Ishikawa (cell line): Measurements from ENCODE around the gene PBX1.

Experiments
- CEBPB ChIP-seq: IDR thresholded peaks from 2 replicates; pipeline ENCODE4 v1.6.1; 2012
- REST ChIP-seq: IDR thresholded peaks from 2 replicates; pipeline ENCODE4 v1.6.1; 2012; ENCODE audit warnings: low read depth, mild to moderate bottlenecking

- TF ChIP-seq CEBPB (no peak), REST (no peak)
Observed at GRCh38 chr1:164647211-164647610, 88.2 kb downstream of the PBX1 start.
